Stomach (tissue), 9 donors: ENCODE results near the gene ANP32B. TPM values are rescaled to one million over a fixed set of nuclear protein-coding genes. Genes with fewer than 3 reads are reported as not detected.
A peak's percentile ranks its signal among the peaks of the same experiment; 100 is the strongest.

Source experiments
- DNase-seq, 2 donors: peaks; one replicate each; pipeline versions ENCODE4 v3.0.0 to v3.0.0-alpha.2; 2013 to 2019
- H3K27ac ChIP-seq, 5 donors: fragments of 200-600 bp in 4 of 5; sonication (generic) in 4 of 5; one replicate each; pipeline ENCODE4 v1.5.1; 2013 to 2019; ENCODE audit warnings: mild to moderate bottlenecking in 1 of 5, moderate library complexity in 1 of 5
- H3K27me3 ChIP-seq, 3 donors: fragments of 200-600 bp; sonication (generic); one replicate each; pipeline ENCODE4 v1.5.1; 2017 to 2019; ENCODE audit warnings: mixed run types in 1 of 3
- H3K36me3 ChIP-seq, 4 donors: fragments of 200-600 bp; sonication (generic); 1 replicate in 3 of 4; 2 replicates in 1 of 4; pipeline ENCODE4 v1.5.1; 2016 to 2019
- H3K4me1 ChIP-seq, 4 donors: fragments of 200-600 bp; sonication (generic); one replicate each; pipeline ENCODE4 v1.5.1; 2016 to 2019
- H3K4me3 ChIP-seq, 4 donors: fragments of 200-600 bp; sonication (generic) in 3 of 4; one replicate each; pipeline ENCODE4 v1.5.1; 2016 to 2019; ENCODE audit warnings: mild to moderate bottlenecking in 1 of 4
- H3K9me3 ChIP-seq, 4 donors: fragments of 200-600 bp; sonication (generic); one replicate each; pipeline ENCODE4 v1.5.1; 2016 to 2019
- CTCF ChIP-seq, 7 experiments: fragments of 450-650 bp in 4 of 7; fragments of 200-600 bp in 3 of 7; sonication (generic) in 3 of 7; IDR thresholded peaks; one replicate each; pipeline ENCODE4 v1.5.1; 2016 to 2019; ENCODE audit warnings: antibody characterized with exemption in 7 of 7, control low read depth in 2 of 7, mild to moderate bottlenecking in 1 of 7
- EP300 ChIP-seq: sonication (generic); formaldehyde crosslinking; IDR thresholded peaks from one replicate; pipeline ENCODE4 v1.6.1; 2017; ENCODE audit warnings: antibody characterized with exemption
- POLR2A ChIP-seq, 4 donors: fragments of 450-650 bp; IDR thresholded peaks; one replicate each; pipeline ENCODE4 v1.6.1; 2016; ENCODE audit warnings: antibody characterized with exemption in 4 of 4, control low read depth in 2 of 4, mild to moderate bottlenecking in 1 of 4, moderate library complexity in 1 of 4
- POLR2AphosphoS5 ChIP-seq, 3 donors: sonication (generic); formaldehyde crosslinking; IDR thresholded peaks; one replicate each; pipeline ENCODE4 v1.6.1; 2016; ENCODE audit warnings: antibody characterized with exemption in 3 of 3
- WGBS, 5 donors: extraction: QIAGEN DNeasy Blood & Tissue Kit in 3 of 5; methylation state at CpG; one replicate each; pipeline versions ENCODE4 v1.1.5 to v1.1.7; 2013 to 2018; 5-methylcytosine and 5-hydroxymethylcytosine counted together
- intact Hi-C: fragments of 100-400 bp; cut with DNase I; formaldehyde crosslinking; loops from one replicate; pipeline ENCODE4 v1.15.1; 2023; ENCODE audit warnings: low total_unique reads
- polyA plus RNA-seq, 3 donors: library from polyadenylated mRNA; stranded (reverse); fragments of 200-250 nt; gene quantifications; one replicate each; pipeline ENCODE4 v1.2.3, GENCODE V29; 2013
- total RNA-seq, 5 donors: library from RNA; depleted of rRNA; stranded (reverse); fragments of >200 nt; gene quantifications; one replicate each; pipeline versions ENCODE4 v1.1.0 to v1.2.3, GENCODE V29; 2014 to 2016
- donor health status: healthy with polysubstance abuse.
- donor health status: Bipolar disorder and iron deficiency.
- donor health status: healthy.

The ANP32B gene
- total and polyA plus RNA-seq, 8 donors, result 8.2 to 267 (median 100) TPM

- Histone ChIP-seq H3K36me3 (peaks cover 62 to 100% (median 100%) of the 10 kb centered on the region in 4 donors), H3K9me3 (no peaks in the 10 kb centered on the region), H3K27ac (peak overlapping the region in 1 of 5 donors; percentile 24), H3K4me1 (peaks cover 0 to 13% (median 6%) of the 10 kb centered on the region in 4 donors), H3K27me3 (no peaks in the 10 kb centered on the region), H3K4me3 (no peak overlapping the region)
- 88 to 96% (median 94%) methylated on average over 7 of the region's 7 CpGs for WGBS, 5 donors
- DNase-seq, result no peak
- intact Hi-C loops, result no loop called here
- TF ChIP-seq EP300, result no peak
- no peak for TF ChIP-seq POLR2AphosphoS5 (IDR thresholded peaks at IDR 0.05)
- no peak for TF ChIP-seq CTCF (IDR thresholded peaks at IDR 0.05)
- no peak for TF ChIP-seq POLR2A (IDR thresholded peaks at IDR 0.05)
Observed at GRCh38 chr9:98011122-98011521, 28.0 kb downstream of the ANP32B start.

GRCh38 chr9:98016137-98016680 lies 33.1 kb downstream of the ANP32B start:
- DNase-seq, result no peak
- Histone ChIP-seq H3K27ac (no peak overlapping the region), H3K27me3 (no peaks in the 10 kb centered on the region), H3K9me3 (no peaks in the 10 kb centered on the region), H3K4me3 (no peak overlapping the region), H3K4me1 (no peaks in the 10 kb centered on the region), H3K36me3 (peaks cover 81 to 100% (median 100%) of the 10 kb centered on the region in 4 donors)
- TF ChIP-seq POLR2AphosphoS5 (IDR thresholded peaks at IDR 0.05) (no peak), CTCF (IDR thresholded peaks at IDR 0.05) (no peak), EP300 (no peak), POLR2A (IDR thresholded peaks at IDR 0.05) (no peak)
- 85 to 98% (median 95%) methylated on average over 4 of the region's 4 CpGs for WGBS, 5 donors
- intact Hi-C loops, result no loop called here

- Histone ChIP-seq H3K4me3 (no peak overlapping the region), H3K4me1 (no peaks in the 10 kb centered on the region), H3K27me3 (no peaks in the 10 kb centered on the region), H3K36me3 (peaks cover 70 to 99% (median 99%) of the 10 kb centered on the region in 4 donors), H3K27ac (no peak overlapping the region), H3K9me3 (no peaks in the 10 kb centered on the region)
- no peak for DNase-seq
- WGBS, 5 donors, result 68 to 91% (median 78%) methylated on average over 1 of the region's 1 CpG
- intact Hi-C loops, result no loop called here
- TF ChIP-seq POLR2A (IDR thresholded peaks at IDR 0.05), result no peak
- no peak for TF ChIP-seq POLR2AphosphoS5 (IDR thresholded peaks at IDR 0.05)
- no peak for TF ChIP-seq EP300
- TF ChIP-seq CTCF (IDR thresholded peaks at IDR 0.05), result no peak
Observed at GRCh38 chr9:98017306-98017705, 34.2 kb downstream of the ANP32B start.

GRCh38 chr9:98018347-98018746 lies 35.2 kb downstream of the ANP32B start:
- Histone ChIP-seq H3K4me1 (no peaks in the 10 kb centered on the region), H3K27me3 (no peaks in the 10 kb centered on the region), H3K4me3 (no peak overlapping the region), H3K9me3 (no peaks in the 10 kb centered on the region), H3K27ac (no peak overlapping the region), H3K36me3 (peaks cover 59 to 89% (median 88%) of the 10 kb centered on the region in 4 donors)
- TF ChIP-seq CTCF (IDR thresholded peaks at IDR 0.05) (no peak), EP300 (no peak), POLR2AphosphoS5 (IDR thresholded peaks at IDR 0.05) (no peak), POLR2A (IDR thresholded peaks at IDR 0.05) (no peak)
- DNase-seq, result no peak
- intact Hi-C loops, result no loop called here
- WGBS, 5 donors, result 80 to 86% (median 83%) methylated on average over 5 of the region's 5 CpGs
